ENCODE measurements around the gene FAH. TPM values are rescaled to one million over a fixed set of nuclear protein-coding genes. Genes with fewer than 3 reads are reported as not detected.

The FAH gene
- total and polyA plus RNA-seq, 2 experiments from 2014 or later: 18.2 to 46.4 TPM

GRCh38 chr15:80208758-80209734 lies 56.2 kb downstream of the FAH start:
- Histone ChIP-seq H3K9me3 (ENCODE audit: low read depth) (no peaks in the 10 kb centered on the region), H3K4me1 (ENCODE audit: low read depth) (no peaks in the 10 kb centered on the region), H3K27me3 (no peaks in the 10 kb centered on the region), H3K36me3 (no peaks in the 10 kb centered on the region), H3K27ac (no peak overlapping the region), H3K4me3 (no peak overlapping the region)
- TF ChIP-seq CTCF (IDR thresholded peaks at IDR 0.05; ENCODE audit: low read depth, low read length): no peak
- DNase-seq (ENCODE audit: low read depth in 1 of 2, low spot score in 1 of 2): no peak

- no peak for DNase-seq (ENCODE audit: low read depth in 1 of 2, low spot score in 1 of 2)
- no peaks in the 10 kb centered on the region for H3K36me3 ChIP-seq
- TF ChIP-seq CTCF (IDR thresholded peaks at IDR 0.05; ENCODE audit: low read depth, low read length): no peak
- H3K9me3 ChIP-seq (ENCODE audit: low read depth): no peaks in the 10 kb centered on the region
- no peaks in the 10 kb centered on the region for H3K4me1 ChIP-seq (ENCODE audit: low read depth)
- no peaks in the 10 kb centered on the region for H3K27me3 ChIP-seq
- H3K4me3 ChIP-seq: no peak overlapping the region
- H3K27ac ChIP-seq: no peak overlapping the region
Observed at GRCh38 chr15:80210611-80211573, 58.1 kb downstream of the FAH start.

- H3K27ac ChIP-seq: no peak overlapping the region
- no peak for TF ChIP-seq CTCF (IDR thresholded peaks at IDR 0.05; ENCODE audit: low read depth, low read length)
- H3K4me1 ChIP-seq (ENCODE audit: low read depth): no peaks in the 10 kb centered on the region
- H3K36me3 ChIP-seq: no peaks in the 10 kb centered on the region
- no peak overlapping the region for H3K4me3 ChIP-seq
- no peak for DNase-seq (ENCODE audit: low read depth in 1 of 2, low spot score in 1 of 2)
- H3K9me3 ChIP-seq (ENCODE audit: low read depth): no peaks in the 10 kb centered on the region
- no peaks in the 10 kb centered on the region for H3K27me3 ChIP-seq
Observed at GRCh38 chr15:80211976-80212375, 59.2 kb downstream of the FAH start.

GRCh38 chr15:80214910-80215309 lies 62.1 kb downstream of the FAH start:
- Histone ChIP-seq H3K4me3 (no peak overlapping the region), H3K36me3 (no peaks in the 10 kb centered on the region), H3K9me3 (ENCODE audit: low read depth) (no peaks in the 10 kb centered on the region), H3K27me3 (no peaks in the 10 kb centered on the region), H3K4me1 (ENCODE audit: low read depth) (no peaks in the 10 kb centered on the region), H3K27ac (no peak overlapping the region)
- TF ChIP-seq CTCF (IDR thresholded peaks at IDR 0.05; ENCODE audit: low read depth, low read length): no peak
- no peak for DNase-seq (ENCODE audit: low read depth in 1 of 2, low spot score in 1 of 2)

- H3K4me1 ChIP-seq (ENCODE audit: low read depth): no peaks in the 10 kb centered on the region
- H3K27me3 ChIP-seq: no peaks in the 10 kb centered on the region
- no peak overlapping the region for H3K4me3 ChIP-seq
- H3K9me3 ChIP-seq (ENCODE audit: low read depth): no peaks in the 10 kb centered on the region
- TF ChIP-seq CTCF (IDR thresholded peaks at IDR 0.05; ENCODE audit: low read depth, low read length): no peak
- no peak for DNase-seq (ENCODE audit: low read depth in 1 of 2, low spot score in 1 of 2)
- no peaks in the 10 kb centered on the region for H3K36me3 ChIP-seq
- H3K27ac ChIP-seq: no peak overlapping the region
Observed at GRCh38 chr15:80216141-80216540, 63.3 kb downstream of the FAH start.

All from cardiac muscle cell (in vitro differentiated cells and primary cell).